H1 (cell line): ENCODE measurements around the gene WWP2.

Experiments
- BCL11A ChIP-seq, 2 experiments: IDR thresholded peaks; one replicate each; pipeline ENCODE4 v1.6.1; 2011; ENCODE audit warnings: low read depth in 2 of 2, low read length in 2 of 2, mild to moderate bottlenecking in 2 of 2
- EZH2 ChIP-seq: fragments of 200-600 bp; sonication (generic); IDR thresholded peaks from 2 replicates; pipeline ENCODE4 v1.7.1; 2012; ENCODE audit warnings: low read depth, mild to moderate bottlenecking, moderate library complexity, low read length, inconsistent platforms; ENCODE audit not compliant: severe bottlenecking
- GABPA ChIP-seq: IDR thresholded peaks from 2 replicates; pipeline ENCODE4 v1.6.1; 2011; ENCODE audit warnings: mild to moderate bottlenecking, low read length, moderate library complexity, borderline replicate concordance; ENCODE audit not compliant: insufficient read depth
- MAFK ChIP-seq: IDR thresholded peaks from 2 replicates; pipeline ENCODE4 v1.6.1; 2012; ENCODE audit warnings: low read depth, mild to moderate bottlenecking, improper control_type of control experiment, low read length
- NRF1 ChIP-seq: IDR thresholded peaks from 2 replicates; pipeline ENCODE4 v1.6.1; 2011; ENCODE audit warnings: mild to moderate bottlenecking, low read depth, low read length, improper control_type of control experiment
- POLR2A ChIP-seq, 2 experiments: IDR thresholded peaks; 1 replicate in 1 of 2; 2 replicates in 1 of 2; pipeline ENCODE4 v1.6.1; 2011; ENCODE audit warnings: low read depth in 2 of 2, low read length in 2 of 2, mild to moderate bottlenecking in 2 of 2; ENCODE audit errors: control extremely low read depth in 1 of 2
- POLR2AphosphoS5 ChIP-seq: IDR thresholded peaks from 2 replicates; pipeline ENCODE4 v1.6.1; 2011; ENCODE audit warnings: low read depth, low read length
- TCF12 ChIP-seq: IDR thresholded peaks from 2 replicates; pipeline ENCODE4 v1.6.1; 2011; ENCODE audit warnings: low read depth, mild to moderate bottlenecking, low read length
- TF ChIP-seq, protein P1 (sequence below): IDR thresholded peaks from 2 replicates; pipeline ENCODE4 v1.6.1; 2011; ENCODE audit warnings: low read length, improper control_type of control experiment
- TF ChIP-seq, protein P2 (sequence below), 3 experiments: IDR thresholded peaks; 1 replicate in 2 of 3; 2 replicates in 1 of 3; pipeline versions ENCODE4 v1.5.1 to v1.6.1; 2011; ENCODE audit warnings: low read length in 3 of 3, mild to moderate bottlenecking in 3 of 3, inconsistent platforms in 2 of 3, low read depth in 1 of 3, moderate library complexity in 1 of 3; ENCODE audit not compliant: insufficient read depth in 1 of 3; ENCODE audit errors: control extremely low read depth in 1 of 3

DNA sequence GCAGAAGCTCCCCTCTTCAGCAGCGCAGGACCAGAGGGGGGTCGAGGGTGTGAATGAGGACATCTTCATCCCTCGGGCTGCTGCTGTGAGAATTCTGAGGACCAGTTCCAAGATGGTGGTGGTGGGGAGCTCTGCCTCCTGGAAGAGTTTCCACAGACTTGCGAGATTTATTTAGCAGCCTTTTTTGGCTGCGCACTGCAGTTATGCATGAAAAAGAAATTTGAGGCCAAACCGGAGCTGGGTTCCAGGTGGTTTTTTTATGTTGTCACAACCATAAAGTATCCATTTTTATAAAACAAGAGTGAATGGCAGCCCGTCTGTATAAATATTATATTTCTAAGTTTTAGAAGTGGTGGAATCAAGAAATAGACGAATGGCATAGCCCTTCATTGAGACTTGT lies 112.1 kb downstream of the WWP2 start:
- TF ChIP-seq, protein P1, sequence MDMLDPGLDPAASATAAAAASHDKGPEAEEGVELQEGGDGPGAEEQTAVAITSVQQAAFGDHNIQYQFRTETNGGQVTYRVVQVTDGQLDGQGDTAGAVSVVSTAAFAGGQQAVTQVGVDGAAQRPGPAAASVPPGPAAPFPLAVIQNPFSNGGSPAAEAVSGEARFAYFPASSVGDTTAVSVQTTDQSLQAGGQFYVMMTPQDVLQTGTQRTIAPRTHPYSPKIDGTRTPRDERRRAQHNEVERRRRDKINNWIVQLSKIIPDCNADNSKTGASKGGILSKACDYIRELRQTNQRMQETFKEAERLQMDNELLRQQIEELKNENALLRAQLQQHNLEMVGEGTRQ = no peak
- no peak for TF ChIP-seq EZH2
- no peak for TF ChIP-seq BCL11A (IDR thresholded peaks at IDR 0.05; ENCODE audit: low read depth in 2 of 2, low read length in 2 of 2)
- no peak for TF ChIP-seq MAFK
- no peak for TF ChIP-seq TCF12
- no peak for TF ChIP-seq POLR2AphosphoS5
- TF ChIP-seq GABPA = no peak
- TF ChIP-seq, protein P2, sequence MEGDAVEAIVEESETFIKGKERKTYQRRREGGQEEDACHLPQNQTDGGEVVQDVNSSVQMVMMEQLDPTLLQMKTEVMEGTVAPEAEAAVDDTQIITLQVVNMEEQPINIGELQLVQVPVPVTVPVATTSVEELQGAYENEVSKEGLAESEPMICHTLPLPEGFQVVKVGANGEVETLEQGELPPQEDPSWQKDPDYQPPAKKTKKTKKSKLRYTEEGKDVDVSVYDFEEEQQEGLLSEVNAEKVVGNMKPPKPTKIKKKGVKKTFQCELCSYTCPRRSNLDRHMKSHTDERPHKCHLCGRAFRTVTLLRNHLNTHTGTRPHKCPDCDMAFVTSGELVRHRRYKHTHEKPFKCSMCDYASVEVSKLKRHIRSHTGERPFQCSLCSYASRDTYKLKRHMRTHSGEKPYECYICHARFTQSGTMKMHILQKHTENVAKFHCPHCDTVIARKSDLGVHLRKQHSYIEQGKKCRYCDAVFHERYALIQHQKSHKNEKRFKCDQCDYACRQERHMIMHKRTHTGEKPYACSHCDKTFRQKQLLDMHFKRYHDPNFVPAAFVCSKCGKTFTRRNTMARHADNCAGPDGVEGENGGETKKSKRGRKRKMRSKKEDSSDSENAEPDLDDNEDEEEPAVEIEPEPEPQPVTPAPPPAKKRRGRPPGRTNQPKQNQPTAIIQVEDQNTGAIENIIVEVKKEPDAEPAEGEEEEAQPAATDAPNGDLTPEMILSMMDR (IDR thresholded peaks at IDR 0.05; ENCODE audit: control extremely low read depth in 1 of 3, insufficient read depth in 1 of 3, low read depth in 1 of 3, low read length in 3 of 3) = no peak
- no peak for TF ChIP-seq POLR2A (IDR thresholded peaks at IDR 0.05; ENCODE audit: control extremely low read depth in 1 of 2, low read depth in 2 of 2, low read length in 2 of 2)
- TF ChIP-seq NRF1 = no peak
